ENCODE data around the gene NDUFB4.
"Not testable (repeated sequence)": the region's sequence is repeated elsewhere in the genome, so short reads cannot be mapped to it uniquely, and the experiment has no call there.

Gene NDUFB4

GRCh38 chr3:120614765-120615164 is 18.6 kb downstream of the NDUFB4 start:
- TF ChIP-seq ARNTL (CRISPR knock-in tag; IDR thresholded peaks at IDR 0.05; ENCODE audit: borderline replicate concordance, low read depth): no peak
- no peak for ATAC-seq

GRCh38 chr3:120615847-120616609 is 19.9 kb downstream of the NDUFB4 start:
- no peak for ATAC-seq
- TF ChIP-seq CSDC2 (CRISPR knock-in tag; IDR thresholded peaks at IDR 0.05) (no peak), GLIS3 (CRISPR knock-in tag; IDR thresholded peaks at IDR 0.05) (no peak), ZC3H10 (CRISPR knock-in tag; IDR thresholded peaks at IDR 0.05) (no peak), OSR1 (CRISPR knock-in tag; IDR thresholded peaks at IDR 0.05) (no peak), ISL1 (CRISPR knock-in tag; IDR thresholded peaks at IDR 0.05) (no peak), POU6F1 (CRISPR knock-in tag; IDR thresholded peaks at IDR 0.05; ENCODE audit: borderline replicate concordance, low read depth) (no peak), ZNF565 (CRISPR knock-in tag; conservative IDR thresholded peaks at IDR 0.05; ENCODE audit: low read depth) (no peak), ESRRG (CRISPR knock-in tag; IDR thresholded peaks at IDR 0.05) (no peak), ZFP3 (CRISPR knock-in tag; IDR thresholded peaks at IDR 0.05) (no peak), BACH2 (CRISPR knock-in tag; IDR thresholded peaks at IDR 0.05; ENCODE audit: borderline replicate concordance) (no peak)

- ATAC-seq: not testable (repeated sequence)
These were observed 20.6 kb downstream of the NDUFB4 start for GRCh38 chr3:120616745-120617144.

GRCh38 chr3:120622457-120622856 is 26.3 kb downstream of the NDUFB4 start:
- no peak for ATAC-seq
- TF ChIP-seq ZNF8 (CRISPR knock-in tag; IDR thresholded peaks at IDR 0.05) (no peak), ZFP30 (CRISPR knock-in tag; IDR thresholded peaks at IDR 0.05) (no peak), POU6F1 (CRISPR knock-in tag; IDR thresholded peaks at IDR 0.05; ENCODE audit: borderline replicate concordance, low read depth) (no peak), CSRNP3 (CRISPR knock-in tag; IDR thresholded peaks at IDR 0.05) (no peak), ESRRG (CRISPR knock-in tag; IDR thresholded peaks at IDR 0.05) (no peak), ARNTL (CRISPR knock-in tag; IDR thresholded peaks at IDR 0.05; ENCODE audit: borderline replicate concordance, low read depth) (no peak), CSDC2 (CRISPR knock-in tag; IDR thresholded peaks at IDR 0.05) (no peak), BACH2 (CRISPR knock-in tag; IDR thresholded peaks at IDR 0.05; ENCODE audit: borderline replicate concordance) (no peak), RARB (CRISPR knock-in tag; IDR thresholded peaks at IDR 0.05) (no peak), SNAI2 (CRISPR knock-in tag; IDR thresholded peaks at IDR 0.05) (no peak), PPARA (CRISPR knock-in tag; IDR thresholded peaks at IDR 0.05; ENCODE audit: borderline replicate concordance) (no peak), ISL1 (CRISPR knock-in tag; IDR thresholded peaks at IDR 0.05) (no peak), PATZ1 (CRISPR knock-in tag; IDR thresholded peaks at IDR 0.05; ENCODE audit: borderline replicate concordance) (no peak), ZFP3 (CRISPR knock-in tag; IDR thresholded peaks at IDR 0.05) (no peak)

- no peak for ATAC-seq
- TF ChIP-seq ZC3H10 (CRISPR knock-in tag; IDR thresholded peaks at IDR 0.05) (no peak), CSRNP3 (CRISPR knock-in tag; IDR thresholded peaks at IDR 0.05) (no peak), PATZ1 (CRISPR knock-in tag; IDR thresholded peaks at IDR 0.05; ENCODE audit: borderline replicate concordance) (no peak), BACH2 (CRISPR knock-in tag; IDR thresholded peaks at IDR 0.05; ENCODE audit: borderline replicate concordance) (no peak), ZNF565 (CRISPR knock-in tag; conservative IDR thresholded peaks at IDR 0.05; ENCODE audit: low read depth) (no peak), GLIS3 (CRISPR knock-in tag; IDR thresholded peaks at IDR 0.05) (no peak), RARB (CRISPR knock-in tag; IDR thresholded peaks at IDR 0.05) (no peak), ARNTL (CRISPR knock-in tag; IDR thresholded peaks at IDR 0.05; ENCODE audit: borderline replicate concordance, low read depth) (no peak), TCF4 (CRISPR knock-in tag; IDR thresholded peaks at IDR 0.05; ENCODE audit: borderline replicate concordance) (no peak)
These were observed 27.0 kb downstream of the NDUFB4 start for GRCh38 chr3:120622870-120623726.

All from SK-N-SH treated with all-trans-retinoic acid at 6 μM for 48 hours (cell line).